Activated CD8-positive, alpha-beta memory T cell treated with anti-CD3 and anti-CD28 coated beads, Interleukin-2, amount 50 U/mL, for 1 hour (primary cell): Measurements from ENCODE around the gene BSCL2.
"Not testable (repeated sequence)": the region's sequence is repeated elsewhere in the genome, so short reads cannot be mapped to it uniquely, and the experiment has no call there.

Experiments used
- DNase-seq: peaks from one replicate; pipeline ENCODE4 v3.0.0-alpha.2; 2020; ENCODE audit errors: extremely low read depth

Gene BSCL2

GRCh38 chr11:62656796-62657429, 50.3 kb downstream of the BSCL2 start:
- no peak for DNase-seq

- DNase-seq: no peak
Measured at GRCh38 chr11:62654297-62654696, 52.9 kb downstream of the BSCL2 start.

GRCh38 chr11:62652161-62653006, 54.8 kb downstream of the BSCL2 start:
- no peak for DNase-seq

GRCh38 chr11:62650283-62650682, 56.9 kb downstream of the BSCL2 start:
- DNase-seq: not testable (repeated sequence)

- DNase-seq: no peak
Measured at GRCh38 chr11:62649486-62649885, 57.7 kb downstream of the BSCL2 start.

GRCh38 chr11:62648967-62649364, 58.3 kb downstream of the BSCL2 start:
- no peak for DNase-seq

- no peak for DNase-seq
Measured at GRCh38 chr11:62648185-62648966, 58.8 kb downstream of the BSCL2 start.

- no peak for DNase-seq
Measured at GRCh38 chr11:62647609-62648005, 59.6 kb downstream of the BSCL2 start.

GRCh38 chr11:62646825-62647608, 60.2 kb downstream of the BSCL2 start:
- DNase-seq: no peak

- DNase-seq: peak; percentile 97
Measured at GRCh38 chr11:62645946-62646824, 61.0 kb downstream of the BSCL2 start, which contains the start of gene GANAB. Gene GANAB, minus strand, starts transcription at chr11:62646613. Its CDS starts 14 bp downstream, at chr11:62646599.

GRCh38 chr11:62645671-62645945, 61.6 kb downstream of the BSCL2 start:
- no peak for DNase-seq

- no peak for DNase-seq
Measured at GRCh38 chr11:62644220-62644619, 63.0 kb downstream of the BSCL2 start.
